ENCODE results near the gene LRRC26.

LRRC26 gene

DNA sequence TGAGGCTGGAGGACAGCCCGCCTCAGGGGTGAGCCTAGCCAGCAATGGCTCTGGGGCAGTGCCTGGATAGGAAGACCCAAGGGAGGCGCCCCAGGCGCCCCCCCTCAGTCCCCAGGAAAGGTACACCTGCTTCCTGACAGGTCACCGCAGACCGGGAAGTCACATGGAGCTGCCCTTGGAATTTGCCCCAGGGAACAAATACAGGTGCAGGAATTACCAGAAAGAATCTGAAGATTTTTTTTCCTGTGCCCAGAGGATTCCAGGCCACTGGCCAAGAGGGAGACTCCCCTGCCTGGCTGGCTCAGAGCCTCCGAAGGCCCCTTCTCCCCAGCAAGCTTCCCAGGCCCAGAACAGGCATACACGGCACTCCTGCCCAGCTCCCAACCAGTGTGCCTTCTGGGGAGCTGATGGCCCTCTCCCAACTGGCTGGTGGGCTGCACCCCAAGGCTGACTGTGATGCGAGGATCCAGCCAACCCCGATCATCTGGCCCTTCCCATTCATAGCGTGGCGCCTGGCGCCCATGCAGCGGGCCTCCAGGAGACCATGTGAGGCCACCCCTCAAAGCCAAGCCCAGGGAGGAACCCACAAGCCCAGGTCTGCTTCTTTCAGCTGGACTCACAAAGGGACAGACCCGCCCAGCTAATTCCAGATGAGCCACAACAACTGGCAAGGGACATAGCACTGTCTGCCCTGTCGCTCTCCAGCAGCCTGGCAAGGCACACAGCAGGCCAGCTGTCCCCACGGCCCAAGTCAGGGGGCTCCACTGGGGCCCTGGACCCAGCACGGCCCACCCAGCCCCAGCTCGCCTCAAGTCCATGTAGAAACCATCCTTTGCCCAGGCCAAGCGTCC, 28.4 kb upstream of the LRRC26 start:
- no peak for ATAC-seq (ENCODE audit: insufficient read depth, low read depth)
- Histone ChIP-seq H3K4me1 (ENCODE audit: insufficient read depth, low read length) (peaks cover 47% of the 10 kb centered on the region), H3K27ac (ENCODE audit: low read length) (no peak overlapping the region), H3K4me2 (ENCODE audit: insufficient read depth, low read length) (peak overlapping the region; percentile 97), H3K27me3 (ENCODE audit: insufficient read depth, low read length, poor library complexity) (no peaks in the 10 kb centered on the region), H3K4me3 (ENCODE audit: low read depth in 1 of 2, low read length in 2 of 2) (peak overlapping the region in 1 of 2 experiments; percentile 44; a peak in 1 of 4 replicates), H3K9ac (ENCODE audit: low read depth, low read length) (peak overlapping the region; percentile 45; the same call in 1 of the 2 replicates), H3K36me3 (ENCODE audit: insufficient read depth, low read length) (no peaks in the 10 kb centered on the region; the same call in 1 of the 2 replicates), H3K79me2 (ENCODE audit: insufficient read depth, low read length) (peaks cover 27% of the 10 kb centered on the region; the same call in 1 of the 2 replicates), H2AFZ (ENCODE audit: low read depth, low read length) (no peak overlapping the region), H3K9me3 (ENCODE audit: insufficient read depth, low read length, severe bottlenecking) (no peaks in the 10 kb centered on the region), H4K20me1 (ENCODE audit: insufficient read depth, low read length) (peaks cover 25% of the 10 kb centered on the region)
- DNase-seq, result no peak
- TF ChIP-seq, protein P1, sequence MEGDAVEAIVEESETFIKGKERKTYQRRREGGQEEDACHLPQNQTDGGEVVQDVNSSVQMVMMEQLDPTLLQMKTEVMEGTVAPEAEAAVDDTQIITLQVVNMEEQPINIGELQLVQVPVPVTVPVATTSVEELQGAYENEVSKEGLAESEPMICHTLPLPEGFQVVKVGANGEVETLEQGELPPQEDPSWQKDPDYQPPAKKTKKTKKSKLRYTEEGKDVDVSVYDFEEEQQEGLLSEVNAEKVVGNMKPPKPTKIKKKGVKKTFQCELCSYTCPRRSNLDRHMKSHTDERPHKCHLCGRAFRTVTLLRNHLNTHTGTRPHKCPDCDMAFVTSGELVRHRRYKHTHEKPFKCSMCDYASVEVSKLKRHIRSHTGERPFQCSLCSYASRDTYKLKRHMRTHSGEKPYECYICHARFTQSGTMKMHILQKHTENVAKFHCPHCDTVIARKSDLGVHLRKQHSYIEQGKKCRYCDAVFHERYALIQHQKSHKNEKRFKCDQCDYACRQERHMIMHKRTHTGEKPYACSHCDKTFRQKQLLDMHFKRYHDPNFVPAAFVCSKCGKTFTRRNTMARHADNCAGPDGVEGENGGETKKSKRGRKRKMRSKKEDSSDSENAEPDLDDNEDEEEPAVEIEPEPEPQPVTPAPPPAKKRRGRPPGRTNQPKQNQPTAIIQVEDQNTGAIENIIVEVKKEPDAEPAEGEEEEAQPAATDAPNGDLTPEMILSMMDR (IDR thresholded peaks at IDR 0.05; ENCODE audit: borderline replicate concordance, extremely low read depth, low read length, poor library complexity, severe bottlenecking), result no peak
- no peak for TF ChIP-seq EZH2 (IDR thresholded peaks at IDR 0.05; ENCODE audit: borderline replicate concordance, low read depth, low read length, severe bottlenecking)

DNA sequence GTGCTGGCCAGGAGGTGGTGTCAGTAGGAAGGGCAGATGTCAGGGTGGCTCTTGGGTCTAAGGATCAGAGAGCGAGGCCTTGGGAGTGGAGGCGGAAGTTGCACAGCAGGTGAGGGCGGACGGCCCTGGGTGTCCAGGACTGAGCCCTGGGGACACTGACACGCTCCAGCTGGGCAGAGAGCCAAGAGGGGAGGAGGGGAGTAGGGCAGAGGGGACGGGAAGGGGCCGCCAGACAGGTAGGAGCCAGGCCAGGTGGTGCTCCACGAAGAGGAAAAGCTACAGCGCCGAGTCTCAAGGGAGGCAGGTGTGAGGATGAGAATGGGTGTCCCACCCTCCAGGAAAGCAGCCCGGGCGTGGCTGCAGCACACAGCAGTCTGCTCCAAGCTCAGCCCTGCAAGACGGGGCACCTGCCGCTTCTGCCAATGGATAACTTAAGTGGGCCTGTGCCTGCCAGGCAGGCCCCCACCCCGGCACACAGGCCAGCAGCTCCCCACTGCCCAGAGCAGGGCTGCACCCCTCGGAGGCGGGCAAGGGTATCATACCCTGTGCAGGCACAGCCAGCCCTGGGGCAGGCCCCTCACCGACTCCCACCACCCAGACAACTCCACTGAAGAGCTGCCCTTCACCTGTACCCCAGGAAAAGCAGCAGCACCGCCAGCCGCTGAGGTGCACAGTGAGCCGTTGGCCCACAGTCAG, 25.8 kb upstream of the LRRC26 start:
- no peak overlapping the region for H3K4me2 ChIP-seq (ENCODE audit: insufficient read depth, low read length)
- no peak overlapping the region for H3K4me3 ChIP-seq (ENCODE audit: low read depth in 1 of 2, low read length in 2 of 2)
- DNase-seq, result no peak

DNA sequence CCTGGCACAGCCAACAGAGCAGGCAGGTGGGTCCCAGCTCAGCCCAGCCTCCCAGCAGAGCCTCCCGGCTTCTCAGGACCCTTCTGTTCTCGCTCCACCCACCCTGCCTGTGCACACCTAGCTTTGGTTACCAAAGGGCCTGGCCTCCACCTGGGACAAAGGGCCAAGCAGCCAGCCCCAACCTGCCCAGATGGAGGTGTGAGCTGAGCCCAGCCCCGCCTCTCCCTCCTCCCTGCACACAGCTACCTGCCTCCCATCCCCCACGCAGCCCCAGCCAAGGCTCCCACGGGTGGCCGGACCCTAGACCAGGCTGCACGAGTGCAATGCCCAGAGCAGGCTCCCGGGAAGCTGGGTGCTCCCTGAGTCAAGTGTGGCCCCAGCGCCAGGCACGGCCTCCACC, 25.1 kb upstream of the LRRC26 start:
- Histone ChIP-seq H3K4me1 (ENCODE audit: insufficient read depth, low read length) (peaks cover 36% of the 10 kb centered on the region), H3K9me3 (ENCODE audit: insufficient read depth, low read length, severe bottlenecking) (no peaks in the 10 kb centered on the region), H2AFZ (ENCODE audit: low read depth, low read length) (no peak overlapping the region), H3K4me2 (ENCODE audit: insufficient read depth, low read length) (no peak overlapping the region), H3K27me3 (ENCODE audit: insufficient read depth, low read length, poor library complexity) (no peaks in the 10 kb centered on the region), H3K36me3 (ENCODE audit: insufficient read depth, low read length) (peaks cover 16% of the 10 kb centered on the region), H3K4me3 (ENCODE audit: low read depth in 1 of 2, low read length in 2 of 2) (no peak overlapping the region), H3K9ac (ENCODE audit: low read depth, low read length) (no peak overlapping the region), H3K27ac (ENCODE audit: low read length) (no peak overlapping the region), H4K20me1 (ENCODE audit: insufficient read depth, low read length) (peaks cover 34% of the 10 kb centered on the region), H3K79me2 (ENCODE audit: insufficient read depth, low read length) (peaks cover 15% of the 10 kb centered on the region; the same call in 1 of the 2 replicates)
- TF ChIP-seq, protein P1 (IDR thresholded peaks at IDR 0.05; ENCODE audit: borderline replicate concordance, extremely low read depth, low read length, poor library complexity, severe bottlenecking), result no peak
- no peak for ATAC-seq (ENCODE audit: insufficient read depth, low read depth)
- no peak for DNase-seq

More for the DNA sequence above, 25.8 kb upstream of the LRRC26 start:
- Histone ChIP-seq H3K79me2 (ENCODE audit: insufficient read depth, low read length) (peaks cover 12% of the 10 kb centered on the region; the same call in 1 of the 2 replicates), H3K9me3 (ENCODE audit: insufficient read depth, low read length, severe bottlenecking) (no peaks in the 10 kb centered on the region), H3K4me1 (ENCODE audit: insufficient read depth, low read length) (peaks cover 29% of the 10 kb centered on the region), H3K36me3 (ENCODE audit: insufficient read depth, low read length) (peaks cover 9% of the 10 kb centered on the region), H4K20me1 (ENCODE audit: insufficient read depth, low read length) (peaks cover 27% of the 10 kb centered on the region), H3K27me3 (ENCODE audit: insufficient read depth, low read length, poor library complexity) (no peaks in the 10 kb centered on the region), H2AFZ (ENCODE audit: low read depth, low read length) (no peak overlapping the region), H3K27ac (ENCODE audit: low read length) (no peak overlapping the region), H3K9ac (ENCODE audit: low read depth, low read length) (no peak overlapping the region)
- ATAC-seq (ENCODE audit: insufficient read depth, low read depth), result no peak
- no peak for TF ChIP-seq EZH2 (IDR thresholded peaks at IDR 0.05; ENCODE audit: borderline replicate concordance, low read depth, low read length, severe bottlenecking)
- TF ChIP-seq, protein P1 (IDR thresholded peaks at IDR 0.05; ENCODE audit: borderline replicate concordance, extremely low read depth, low read length, poor library complexity, severe bottlenecking), result no peak
